GM12892 (cell line): Measurements from ENCODE around the gene TP73.

Experiments used
- DNase-seq: peaks from one replicate; pipeline ENCODE4 v3.0.0; 2011; ENCODE audit not compliant: insufficient read length
- FAIRE-seq: peaks from 2 replicates; lab custom pipeline; 2011; peaks lifted over from hg19 to GRCh38; lab: Jason Lieb, UNC
- POLR2A ChIP-seq: IDR thresholded peaks from 2 replicates; pipeline ENCODE4 v1.6.1; 2011; ENCODE audit warnings: low read depth, low read length, control low read depth
- POLR2AphosphoS5 ChIP-seq: IDR thresholded peaks from 2 replicates; pipeline ENCODE4 v1.6.1; 2011; ENCODE audit warnings: low read depth, low read length, control low read depth
- TAF1 ChIP-seq: IDR thresholded peaks from 2 replicates; pipeline ENCODE4 v1.6.1; 2011; ENCODE audit warnings: low read depth, mild to moderate bottlenecking, control low read depth, low read length, borderline replicate concordance

The TP73 gene

GRCh38 chr1:3735688-3736087, 83.4 kb downstream of the TP73 start:
- TF ChIP-seq TAF1 (no peak), POLR2A (no peak), POLR2AphosphoS5 (no peak; the same call in 1 of the 2 replicates)
- DNase-seq (no peak), FAIRE-seq (no peak)

GRCh38 chr1:3736131-3736561, 83.8 kb downstream of the TP73 start:
- no peak for DNase-seq
- FAIRE-seq: no peak
- TF ChIP-seq TAF1 (no peak), POLR2AphosphoS5 (no peak), POLR2A (no peak)

- FAIRE-seq (no peak), DNase-seq (no peak)
- TF ChIP-seq POLR2A (no peak), POLR2AphosphoS5 (no peak), TAF1 (no peak)
Measured at GRCh38 chr1:3736708-3737107, 84.4 kb downstream of the TP73 start.

GRCh38 chr1:3738943-3739342, 86.6 kb downstream of the TP73 start:
- DNase-seq (no peak), FAIRE-seq (no peak)
- no peak for TF ChIP-seq POLR2A
- TF ChIP-seq TAF1: no peak
- TF ChIP-seq POLR2AphosphoS5: no peak

- DNase-seq (no peak), FAIRE-seq (no peak)
- TF ChIP-seq POLR2AphosphoS5 (no peak), TAF1 (no peak), POLR2A (no peak)
Measured at GRCh38 chr1:3740042-3740441, 87.7 kb downstream of the TP73 start.

- DNase-seq (no peak), FAIRE-seq (no peak)
- TF ChIP-seq POLR2AphosphoS5 (no peak), POLR2A (no peak), TAF1 (no peak)
Measured at GRCh38 chr1:3740752-3741151, 88.4 kb downstream of the TP73 start.

- TF ChIP-seq POLR2AphosphoS5: no peak
- FAIRE-seq: no peak
Measured at GRCh38 chr1:3741566-3742438, 89.5 kb downstream of the TP73 start.

GRCh38 chr1:3742439-3743298, 90.4 kb downstream of the TP73 start:
- no peak for FAIRE-seq
- TF ChIP-seq POLR2A (no peak), POLR2AphosphoS5 (no peak), TAF1 (no peak)
- DNase-seq: no peak

More at GRCh38 chr1:3741566-3742438, 89.5 kb downstream of the TP73 start:
- no peak for DNase-seq

- no peak for FAIRE-seq
- no peak for DNase-seq
- TF ChIP-seq TAF1 (no peak), POLR2A (no peak), POLR2AphosphoS5 (no peak)
Measured at GRCh38 chr1:3743421-3743820, 91.1 kb downstream of the TP73 start.

GRCh38 chr1:3743826-3744225, 91.5 kb downstream of the TP73 start:
- TF ChIP-seq POLR2AphosphoS5 (no peak), TAF1 (no peak), POLR2A (no peak)
- DNase-seq (no peak), FAIRE-seq (no peak)

- FAIRE-seq: no peak
- no peak for DNase-seq
- TF ChIP-seq POLR2A (no peak), POLR2AphosphoS5 (no peak), TAF1 (no peak)
Measured at GRCh38 chr1:3744646-3745045, 92.3 kb downstream of the TP73 start.

GRCh38 chr1:3745071-3745470, 92.8 kb downstream of the TP73 start:
- no peak for FAIRE-seq
- no peak for DNase-seq
- TF ChIP-seq TAF1 (no peak), POLR2AphosphoS5 (no peak), POLR2A (no peak)
